NT2/D1 (cell line): ENCODE measurements around the gene HGFAC.

ENCODE experiments used
- DNase-seq: peaks from one replicate; pipeline ENCODE4 v3.0.0-alpha.2; 2011; ENCODE audit warnings: low read depth, low spot score
- H3K27me3 ChIP-seq: 2 replicates; pipeline ENCODE4 v1.6.0; 2011; ENCODE audit warnings: mild to moderate bottlenecking; ENCODE audit not compliant: insufficient read length, insufficient read depth
- H3K36me3 ChIP-seq: 2 replicates; pipeline ENCODE4 v1.6.1; 2011; ENCODE audit warnings: mild to moderate bottlenecking, low read length, mixed read lengths; ENCODE audit not compliant: insufficient read depth, insufficient read length
- H3K4me1 ChIP-seq: 2 replicates; pipeline ENCODE4 v1.5.1; 2011; ENCODE audit not compliant: insufficient read depth, insufficient read length
- H3K4me3 ChIP-seq: 2 replicates; pipeline ENCODE4 v1.5.1; 2011; ENCODE audit warnings: low read depth; ENCODE audit not compliant: insufficient read length
- H3K9ac ChIP-seq: 2 replicates; pipeline ENCODE4 v1.6.0; 2011; ENCODE audit warnings: low read depth; ENCODE audit not compliant: insufficient read length
- H3K9me3 ChIP-seq: 2 replicates; pipeline ENCODE4 v1.5.1; 2011; ENCODE audit warnings: mild to moderate bottlenecking, low read length; ENCODE audit not compliant: insufficient read depth
- SUZ12 ChIP-seq: IDR thresholded peaks from 2 replicates; pipeline ENCODE4 v1.6.1; 2011; ENCODE audit not compliant: insufficient read length, insufficient read depth; ENCODE audit errors: extremely low read depth
- YY1 ChIP-seq: IDR thresholded peaks from 2 replicates; pipeline ENCODE4 v1.6.1; 2011; ENCODE audit not compliant: insufficient read length, insufficient read depth
- ZNF274 ChIP-seq: IDR thresholded peaks from 2 replicates; pipeline ENCODE4 v1.6.1; 2011; ENCODE audit warnings: mild to moderate bottlenecking, low read depth, low read length

HGFAC gene

DNA sequence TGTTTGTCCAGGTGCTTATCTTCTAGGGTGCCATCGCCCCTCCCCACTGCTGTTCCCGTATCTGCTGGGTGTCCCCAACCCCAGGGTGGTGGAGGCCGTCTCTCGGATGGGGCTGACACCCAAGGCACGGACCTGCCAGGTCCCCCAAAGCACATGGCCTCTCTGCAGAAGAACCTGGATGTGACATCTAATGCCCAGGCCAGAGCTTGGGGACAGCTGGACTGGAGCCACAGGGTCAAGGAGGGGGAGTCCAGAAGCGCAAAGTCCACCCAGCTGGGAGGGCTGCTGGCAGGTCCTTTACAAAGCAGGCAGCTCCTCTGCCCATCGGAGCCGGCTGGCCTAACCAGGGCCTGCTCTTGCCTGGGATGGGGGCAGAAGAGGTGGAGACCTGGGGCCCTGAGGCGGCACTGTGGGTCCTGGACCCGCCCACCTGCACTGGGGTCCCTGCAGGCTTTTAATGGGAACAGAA, 20.6 kb downstream of the HGFAC start:
- DNase-seq = no peak
- H3K4me1 ChIP-seq = peaks cover 15% of the 10 kb centered on the region
- peak overlapping the region; percentile 32 for H3K9ac ChIP-seq
- TF ChIP-seq YY1 (no peak), ZNF274 (no peak), SUZ12 (no peak)
- H3K27me3 ChIP-seq = peaks cover 88% of the 10 kb centered on the region
- H3K9me3 ChIP-seq = peaks cover 12% of the 10 kb centered on the region; the same call in 1 of the 2 replicates
- H3K4me3 ChIP-seq = no peak overlapping the region
- no peaks in the 10 kb centered on the region for H3K36me3 ChIP-seq

DNA sequence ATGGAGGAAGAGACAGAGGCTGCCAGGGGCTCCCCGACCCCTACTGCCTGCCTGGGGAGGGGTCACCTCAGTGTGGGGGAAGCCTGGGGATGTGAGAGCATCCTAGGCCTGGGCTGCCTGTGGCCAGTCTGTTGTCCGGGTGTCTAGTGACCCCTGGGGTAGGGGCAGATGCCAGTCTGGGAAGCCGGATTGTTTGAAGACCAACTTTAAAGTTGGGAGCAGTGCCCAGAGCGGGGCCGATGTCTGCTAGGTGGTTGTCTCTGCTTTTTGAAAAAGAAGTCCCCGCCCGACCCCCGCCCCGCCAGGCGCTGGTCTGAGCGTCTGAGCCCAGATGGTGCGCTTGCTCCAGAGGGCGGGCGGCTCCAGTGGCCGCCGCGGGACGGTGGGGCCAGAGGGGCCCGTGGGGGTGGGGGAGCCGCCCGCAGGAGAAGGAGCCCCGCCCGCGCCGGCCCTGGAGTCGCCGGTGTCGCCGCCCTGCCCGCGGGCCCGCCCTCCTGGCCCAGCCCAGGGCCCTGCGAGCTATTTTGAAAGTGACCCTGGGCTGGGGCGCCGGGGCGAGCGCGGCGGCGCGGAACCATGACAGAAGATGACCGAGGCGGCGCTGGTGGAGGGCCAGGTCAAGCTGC, 21.1 kb downstream of the HGFAC start, which contains the start of gene DOK7:
Gene DOK7 (plus strand): TSS at position 517 of the 626 bp plus-strand sequence. CDS start 70 bp downstream, at position 587.
- Histone ChIP-seq H3K4me3 (peak within 1 kb of the TSS; percentile 11), H3K9me3 (peaks cover 12% of the 10 kb centered on the region; the same call in 1 of the 2 replicates), H3K4me1 (peaks cover 15% of the 10 kb centered on the region), H3K36me3 (no peaks in the 10 kb centered on the region), H3K27me3 (peaks cover 86% of the 10 kb centered on the region), H3K9ac (peak within 1 kb of the TSS; percentile 32)
- no peak for DNase-seq
- TF ChIP-seq YY1 (no peak), SUZ12 (no peak), ZNF274 (no peak)

DNA sequence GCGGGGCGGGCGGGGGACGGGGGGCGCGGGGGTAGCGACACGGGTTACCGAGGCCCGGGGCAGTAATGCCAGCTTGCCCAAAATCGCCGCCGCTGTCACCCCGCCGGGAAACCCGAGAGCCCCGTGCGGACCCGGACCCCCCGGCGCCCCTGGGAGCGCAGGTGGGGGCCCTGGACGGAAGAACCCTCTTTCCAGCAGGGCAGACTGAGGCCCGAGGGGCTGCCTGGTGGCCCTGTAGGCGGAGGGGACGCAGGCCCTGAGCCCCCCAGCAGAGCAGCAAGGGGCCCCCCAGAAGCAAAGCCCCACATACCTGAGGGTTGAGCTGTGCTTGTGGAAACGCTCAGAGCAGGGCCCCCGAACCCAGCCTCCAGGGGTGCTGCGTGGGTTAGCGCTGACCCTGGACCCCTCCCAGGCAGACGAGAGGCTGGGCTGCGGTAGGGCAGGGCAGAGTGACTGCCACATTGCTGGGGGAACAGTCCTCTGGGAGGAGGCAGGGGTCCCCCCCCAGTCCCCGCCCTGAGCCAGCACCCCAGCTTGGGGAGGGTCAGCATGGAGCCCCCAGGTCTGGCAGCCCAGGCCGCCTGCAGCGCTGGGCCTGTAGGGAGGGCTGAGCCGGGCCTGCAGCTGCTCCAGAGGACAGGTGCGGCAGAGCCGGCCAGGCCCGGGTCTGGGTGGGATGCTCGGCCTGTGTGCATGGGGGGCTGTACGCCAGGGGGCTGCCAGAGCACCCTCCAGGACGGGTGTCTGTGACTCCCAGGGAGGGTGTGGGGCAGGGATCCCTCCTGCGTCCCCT, 22.0 kb downstream of the HGFAC start:
- TF ChIP-seq SUZ12 = no peak
- no peak for TF ChIP-seq YY1
- TF ChIP-seq ZNF274 = no peak
- DNase-seq = no peak
- H3K4me3 ChIP-seq = no peak overlapping the region
- H3K27me3 ChIP-seq = peaks cover 86% of the 10 kb centered on the region
- H3K4me1 ChIP-seq = peaks cover 15% of the 10 kb centered on the region
- peak overlapping the region; percentile 46 for H3K9ac ChIP-seq
- no peaks in the 10 kb centered on the region for H3K36me3 ChIP-seq
- peaks cover 12% of the 10 kb centered on the region; the same call in 1 of the 2 replicates for H3K9me3 ChIP-seq

DNA sequence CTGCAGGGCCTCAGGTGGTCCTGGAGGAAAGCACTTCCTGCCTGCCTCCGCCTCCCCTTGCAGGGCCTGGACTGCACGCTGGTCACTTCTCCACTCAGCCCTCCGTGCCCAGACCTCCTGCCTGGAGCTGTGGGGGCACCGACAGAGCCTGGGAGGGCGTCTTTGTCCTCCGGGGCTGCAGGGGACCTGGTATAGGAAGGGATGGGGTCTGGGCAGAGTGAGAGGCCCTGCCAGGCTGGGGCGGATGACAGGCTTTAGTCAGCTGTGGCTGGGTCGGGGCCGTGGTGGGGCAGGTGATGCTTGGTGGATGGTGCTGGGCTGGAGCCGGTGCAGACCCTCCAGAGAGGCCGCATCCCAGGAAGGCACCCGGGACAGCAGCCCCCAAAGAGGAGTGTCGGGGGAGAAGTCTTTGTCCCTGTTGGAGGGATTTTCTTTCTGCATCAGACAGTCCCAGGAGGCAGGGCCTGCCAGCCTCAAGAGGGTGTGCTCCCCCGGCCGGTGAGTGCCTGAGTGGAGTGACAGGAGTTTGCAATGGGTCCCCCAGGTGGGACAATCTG, 22.7 kb downstream of the HGFAC start:
- DNase-seq = no peak
- H3K27me3 ChIP-seq = peaks cover 86% of the 10 kb centered on the region

DNA sequence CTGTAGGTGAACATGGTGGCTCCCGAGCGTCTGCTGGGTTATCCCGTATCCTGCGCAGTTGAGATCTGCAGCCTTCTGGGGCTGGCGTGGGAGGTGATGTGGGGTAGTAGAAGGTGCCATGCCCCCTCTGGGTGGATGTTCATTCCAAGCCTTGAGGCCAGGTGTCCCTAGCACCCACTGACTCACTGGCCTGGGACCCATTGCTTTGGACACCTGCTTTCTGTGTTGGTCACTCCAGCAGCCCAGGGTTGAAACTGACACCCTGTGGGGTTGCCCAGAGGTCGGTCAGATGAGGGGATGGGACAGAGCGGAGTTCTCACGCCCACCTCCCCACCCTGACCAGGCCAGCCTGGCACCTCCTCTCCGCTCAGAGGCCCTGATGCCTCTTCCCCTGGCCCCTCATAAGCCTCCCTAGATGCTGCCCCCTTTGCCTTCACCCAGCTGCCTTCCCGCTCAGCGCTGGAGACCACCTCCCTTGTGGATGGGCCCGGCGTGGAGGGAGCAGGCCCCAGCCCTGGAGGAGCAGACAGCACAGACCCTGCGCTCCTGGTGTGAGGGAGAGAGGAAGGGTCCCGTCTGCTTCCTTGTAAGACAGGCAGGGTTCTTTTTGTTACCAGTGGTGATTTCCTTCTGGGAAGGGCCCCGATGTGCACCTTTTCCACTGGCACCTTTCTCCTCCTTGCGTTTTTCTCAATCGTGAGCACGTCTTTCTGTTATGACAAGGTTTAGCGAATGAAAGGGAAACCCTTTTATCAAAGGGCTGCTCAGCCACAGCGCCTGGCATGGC, 23.3 kb downstream of the HGFAC start:
- Histone ChIP-seq H3K9ac (peak overlapping the region; percentile 39), H3K9me3 (peaks cover 10% of the 10 kb centered on the region; the same call in 1 of the 2 replicates), H3K4me1 (peaks cover 16% of the 10 kb centered on the region), H3K4me3 (no peak overlapping the region), H3K36me3 (no peaks in the 10 kb centered on the region), H3K27me3 (peaks cover 87% of the 10 kb centered on the region)
- TF ChIP-seq YY1 (no peak), ZNF274 (no peak), SUZ12 (no peak)
- DNase-seq = no peak

More for the DNA sequence above, 22.7 kb downstream of the HGFAC start:
- Histone ChIP-seq H3K36me3 (no peaks in the 10 kb centered on the region), H3K4me3 (no peak overlapping the region), H3K9ac (peak overlapping the region; percentile 46), H3K9me3 (peaks cover 12% of the 10 kb centered on the region; the same call in 1 of the 2 replicates), H3K4me1 (peaks cover 15% of the 10 kb centered on the region)
- TF ChIP-seq ZNF274 = no peak
- TF ChIP-seq SUZ12 = no peak
- no peak for TF ChIP-seq YY1

DNA sequence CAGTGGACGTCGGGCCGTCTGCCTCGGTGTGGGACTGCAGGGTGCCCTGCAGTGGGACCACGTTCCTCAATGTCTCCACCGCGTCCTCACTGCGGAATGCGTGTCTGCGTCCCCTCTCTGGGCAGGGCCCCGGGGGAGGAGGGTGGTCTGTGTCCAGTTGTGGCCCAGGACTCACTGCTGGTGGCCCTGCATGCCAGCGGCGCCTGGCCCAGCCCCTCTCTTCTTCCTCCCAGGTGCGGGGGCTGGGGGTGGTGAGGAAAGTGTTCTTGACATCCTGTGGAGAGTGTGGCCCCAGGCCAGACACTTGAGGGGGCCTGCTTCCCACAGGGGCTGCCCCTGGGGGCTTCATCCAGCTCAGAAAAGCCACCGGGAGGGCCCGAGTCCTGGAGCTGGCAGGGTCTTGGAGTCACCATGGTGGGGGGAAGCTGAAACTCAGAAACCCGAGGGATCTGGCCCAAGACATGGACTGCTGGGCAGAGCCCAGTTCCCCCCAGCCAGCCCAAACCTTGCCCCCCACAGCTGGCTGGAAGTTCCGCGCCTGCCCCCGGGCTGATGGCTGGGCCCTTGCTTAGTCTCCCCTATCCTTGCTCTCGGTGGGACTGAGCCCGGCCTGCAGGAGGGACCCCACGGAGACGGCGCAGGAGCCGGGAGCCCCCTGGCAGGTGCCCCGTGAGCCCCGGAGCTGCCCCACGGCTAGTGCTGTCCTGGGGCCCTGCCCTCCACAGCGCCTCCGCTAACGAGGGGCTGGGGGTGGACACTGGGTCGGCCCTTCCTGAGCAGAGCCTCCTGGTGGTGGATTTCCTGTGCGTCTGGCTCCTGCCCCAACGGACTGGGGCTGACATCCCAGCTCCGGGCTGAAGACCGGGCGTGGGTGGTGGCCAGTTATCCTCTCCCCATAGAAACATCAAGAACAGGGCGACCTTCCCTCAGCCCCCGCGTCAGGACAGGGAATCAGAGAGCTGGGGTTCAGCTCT, 24.2 kb downstream of the HGFAC start:
- Histone ChIP-seq H3K9me3 (peaks cover 1% of the 10 kb centered on the region; the same call in 1 of the 2 replicates), H3K9ac (peak overlapping the region; percentile 47), H3K4me1 (peaks cover 22% of the 10 kb centered on the region), H3K36me3 (no peaks in the 10 kb centered on the region), H3K27me3 (peaks cover 88% of the 10 kb centered on the region), H3K4me3 (no peak overlapping the region)
- TF ChIP-seq ZNF274 (no peak), SUZ12 (no peak), YY1 (no peak)
- no peak for DNase-seq
